Measurements from ENCODE around the gene ZCCHC18.

- no peak for TF ChIP-seq POLR2A (IDR thresholded peaks at IDR 0.05)
- TF ChIP-seq CTCF (IDR thresholded peaks at IDR 0.05) = no peak
- TF ChIP-seq EP300 (IDR thresholded peaks at IDR 0.05) = no peak
These were observed 6.7 kb upstream of the ZCCHC18 start for GRCh38 chrX:104105330-104106262.
